Activated naive CD4-positive, alpha-beta T cell treated with anti-CD3 and anti-CD28 coated beads, Interleukin-2, amount 50 U/mL, for 24 hours (primary cell): ENCODE measurements around the gene RAPGEF2.
"Not testable (repeated sequence)": the region's sequence is repeated elsewhere in the genome, so short reads cannot be mapped to it uniquely, and the experiment has no call there.

Experiments used
- H3K27ac Mint-ChIP-seq: one replicate; pipeline ENCODE4 v1.8.0; 2021; ENCODE audit warnings: mild to moderate bottlenecking, mixed read lengths
- H3K27me3 Mint-ChIP-seq: one replicate; pipeline ENCODE4 v1.8.0; 2021; ENCODE audit warnings: mixed read lengths
- H3K36me3 Mint-ChIP-seq: one replicate; pipeline ENCODE4 v1.8.0; 2021; ENCODE audit warnings: mixed read lengths
- H3K4me1 Mint-ChIP-seq: one replicate; pipeline ENCODE4 v1.8.0; 2021; ENCODE audit warnings: mixed read lengths
- H3K4me3 Mint-ChIP-seq: one replicate; pipeline ENCODE4 v1.8.0; 2021; ENCODE audit warnings: mild to moderate bottlenecking, mixed read lengths
- H3K9me3 Mint-ChIP-seq: one replicate; pipeline ENCODE4 v1.8.0; 2021; ENCODE audit warnings: mixed read lengths

The RAPGEF2 gene

GRCh38 chr4:159292137-159292896, 189.4 kb downstream of the RAPGEF2 start:
- Mint-ChIP-seq H3K27ac (peak overlapping the region; percentile 56), H3K9me3 (no peaks in the 10 kb centered on the region), H3K36me3 (peaks cover 3% of the 10 kb centered on the region), H3K4me3 (no peak overlapping the region), H3K27me3 (no peaks in the 10 kb centered on the region), H3K4me1 (peaks cover 15% of the 10 kb centered on the region)

GRCh38 chr4:159293811-159294515, 191.1 kb downstream of the RAPGEF2 start:
- Mint-ChIP-seq H3K4me1 (peaks cover 20% of the 10 kb centered on the region), H3K27ac (no peak overlapping the region), H3K27me3 (no peaks in the 10 kb centered on the region), H3K36me3 (peaks cover 2% of the 10 kb centered on the region), H3K4me3 (no peak overlapping the region), H3K9me3 (no peaks in the 10 kb centered on the region)

GRCh38 chr4:159296061-159296460, 193.2 kb downstream of the RAPGEF2 start:
- Mint-ChIP-seq H3K27me3 (no peaks in the 10 kb centered on the region), H3K4me3 (no peak overlapping the region), H3K9me3 (no peaks in the 10 kb centered on the region), H3K27ac (no peak overlapping the region), H3K36me3 (peaks cover 2% of the 10 kb centered on the region), H3K4me1 (peaks cover 20% of the 10 kb centered on the region)

GRCh38 chr4:159297091-159297490, 194.2 kb downstream of the RAPGEF2 start:
- Mint-ChIP-seq H3K36me3 (peaks cover 2% of the 10 kb centered on the region), H3K9me3 (no peaks in the 10 kb centered on the region), H3K27me3 (no peaks in the 10 kb centered on the region), H3K4me1 (peaks cover 20% of the 10 kb centered on the region), H3K27ac (no peak overlapping the region), H3K4me3 (no peak overlapping the region)

- H3K4me3 Mint-ChIP-seq: no peak overlapping the region
- H3K27me3 Mint-ChIP-seq: no peaks in the 10 kb centered on the region
- peaks cover 20% of the 10 kb centered on the region for H3K4me1 Mint-ChIP-seq
- no peaks in the 10 kb centered on the region for H3K36me3 Mint-ChIP-seq
- no peaks in the 10 kb centered on the region for H3K9me3 Mint-ChIP-seq
- no peak overlapping the region for H3K27ac Mint-ChIP-seq
Observed at GRCh38 chr4:159298502-159298901, 195.6 kb downstream of the RAPGEF2 start.

GRCh38 chr4:159303435-159303834, 200.6 kb downstream of the RAPGEF2 start:
- no peak overlapping the region for H3K4me3 Mint-ChIP-seq
- H3K4me1 Mint-ChIP-seq: peaks cover 2% of the 10 kb centered on the region
- H3K27me3 Mint-ChIP-seq: no peaks in the 10 kb centered on the region
- peaks cover 18% of the 10 kb centered on the region for H3K36me3 Mint-ChIP-seq
- H3K9me3 Mint-ChIP-seq: peaks cover 6% of the 10 kb centered on the region
- H3K27ac Mint-ChIP-seq: no peak overlapping the region

GRCh38 chr4:159305129-159305528, 202.2 kb downstream of the RAPGEF2 start:
- Mint-ChIP-seq H3K27ac (no peak overlapping the region), H3K4me3 (no peak overlapping the region), H3K4me1 (no peaks in the 10 kb centered on the region), H3K27me3 (no peaks in the 10 kb centered on the region), H3K9me3 (peaks cover 6% of the 10 kb centered on the region), H3K36me3 (peaks cover 24% of the 10 kb centered on the region)

- peaks cover 25% of the 10 kb centered on the region for H3K36me3 Mint-ChIP-seq
- no peak overlapping the region for H3K27ac Mint-ChIP-seq
- H3K9me3 Mint-ChIP-seq: peaks cover 6% of the 10 kb centered on the region
- no peak overlapping the region for H3K4me3 Mint-ChIP-seq
- no peaks in the 10 kb centered on the region for H3K27me3 Mint-ChIP-seq
- H3K4me1 Mint-ChIP-seq: no peaks in the 10 kb centered on the region
Observed at GRCh38 chr4:159307929-159308328, 205.1 kb downstream of the RAPGEF2 start.

GRCh38 chr4:159308566-159309340, 205.9 kb downstream of the RAPGEF2 start:
- H3K4me3 Mint-ChIP-seq: no peak overlapping the region
- peaks cover 26% of the 10 kb centered on the region for H3K36me3 Mint-ChIP-seq
- H3K27ac Mint-ChIP-seq: no peak overlapping the region
- H3K27me3 Mint-ChIP-seq: no peaks in the 10 kb centered on the region
- no peaks in the 10 kb centered on the region for H3K4me1 Mint-ChIP-seq
- peaks cover 6% of the 10 kb centered on the region for H3K9me3 Mint-ChIP-seq

GRCh38 chr4:159312236-159312635, 209.4 kb downstream of the RAPGEF2 start:
- Mint-ChIP-seq H3K9me3 (no peaks in the 10 kb centered on the region), H3K36me3 (peaks cover 22% of the 10 kb centered on the region), H3K4me3 (no peak overlapping the region), H3K4me1 (no peaks in the 10 kb centered on the region), H3K27ac (no peak overlapping the region), H3K27me3 (no peaks in the 10 kb centered on the region)

- H3K36me3 Mint-ChIP-seq: peaks cover 15% of the 10 kb centered on the region
Observed at GRCh38 chr4:159315879-159316278, 213.0 kb downstream of the RAPGEF2 start.

GRCh38 chr4:159317203-159317602, 214.3 kb downstream of the RAPGEF2 start:
- Mint-ChIP-seq H3K27ac (no peak overlapping the region), H3K4me3 (no peak overlapping the region), H3K36me3 (peaks cover 16% of the 10 kb centered on the region), H3K4me1 (no peaks in the 10 kb centered on the region), H3K27me3 (no peaks in the 10 kb centered on the region), H3K9me3 (no peaks in the 10 kb centered on the region)

More at GRCh38 chr4:159315879-159316278, 213.0 kb downstream of the RAPGEF2 start:
- H3K9me3 Mint-ChIP-seq, H3K27ac Mint-ChIP-seq, H3K27me3 Mint-ChIP-seq, H3K4me1 Mint-ChIP-seq, H3K4me3 Mint-ChIP-seq: not testable (repeated sequence)

- no peak overlapping the region for H3K27ac Mint-ChIP-seq
- no peaks in the 10 kb centered on the region for H3K27me3 Mint-ChIP-seq
- no peaks in the 10 kb centered on the region for H3K4me1 Mint-ChIP-seq
- H3K9me3 Mint-ChIP-seq: no peaks in the 10 kb centered on the region
- no peak overlapping the region for H3K4me3 Mint-ChIP-seq
- peaks cover 23% of the 10 kb centered on the region for H3K36me3 Mint-ChIP-seq
Observed at GRCh38 chr4:159319027-159319426, 216.1 kb downstream of the RAPGEF2 start.

GRCh38 chr4:159326480-159326879, 223.6 kb downstream of the RAPGEF2 start:
- no peaks in the 10 kb centered on the region for H3K27me3 Mint-ChIP-seq
- H3K27ac Mint-ChIP-seq: no peak overlapping the region
- no peaks in the 10 kb centered on the region for H3K9me3 Mint-ChIP-seq
- no peaks in the 10 kb centered on the region for H3K4me1 Mint-ChIP-seq
- peaks cover 27% of the 10 kb centered on the region for H3K36me3 Mint-ChIP-seq
- H3K4me3 Mint-ChIP-seq: no peak overlapping the region

GRCh38 chr4:159328766-159329165, 225.9 kb downstream of the RAPGEF2 start:
- H3K9me3 Mint-ChIP-seq: no peaks in the 10 kb centered on the region
- peaks cover 26% of the 10 kb centered on the region for H3K36me3 Mint-ChIP-seq
- no peak overlapping the region for H3K4me3 Mint-ChIP-seq
- H3K4me1 Mint-ChIP-seq: no peaks in the 10 kb centered on the region
- H3K27me3 Mint-ChIP-seq: no peaks in the 10 kb centered on the region
- no peak overlapping the region for H3K27ac Mint-ChIP-seq

- Mint-ChIP-seq H3K4me3 (no peak overlapping the region), H3K9me3 (peaks cover 5% of the 10 kb centered on the region), H3K4me1 (no peaks in the 10 kb centered on the region), H3K36me3 (peaks cover 43% of the 10 kb centered on the region), H3K27ac (no peak overlapping the region), H3K27me3 (no peaks in the 10 kb centered on the region)
Observed at GRCh38 chr4:159334461-159334860, 231.6 kb downstream of the RAPGEF2 start.
